PC-3 (cell line): ENCODE measurements around the gene LMTK2.

Experiments used
- EZH2 ChIP-seq: fragments of 300-600 bp; sonication (generic); IDR thresholded peaks from one replicate; pipeline ENCODE4 v1.6.1; 2017; ENCODE audit warnings: antibody characterized with exemption, mild to moderate bottlenecking, low read length; ENCODE audit not compliant: unreplicated experiment
- TF ChIP-seq, protein P1 (sequence below): fragments of 300-600 bp; sonication (generic); conservative IDR thresholded peaks from 2 replicates; pipeline ENCODE4 v1.5.1; 2017; ENCODE audit warnings: antibody characterized with exemption, low read depth, mild to moderate bottlenecking, low read length

DNA sequence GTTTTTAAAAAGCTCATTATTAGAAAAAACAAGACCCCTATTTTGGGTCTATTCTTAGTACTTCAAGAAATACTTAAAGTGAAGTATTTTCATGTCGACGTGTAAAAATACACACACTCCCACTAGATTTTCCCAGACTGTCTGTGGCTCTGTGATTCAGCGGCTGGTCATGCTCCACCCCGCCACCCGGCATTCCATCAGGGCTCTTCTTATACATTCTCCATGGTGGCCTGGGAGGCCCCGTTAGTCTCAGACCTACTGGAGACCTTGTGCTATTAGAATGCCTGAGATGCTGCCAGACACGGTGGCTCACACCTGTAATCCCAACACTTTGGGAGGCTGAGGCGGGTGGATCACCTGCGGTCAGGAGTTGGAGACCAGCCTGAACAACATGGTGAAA is 132.3 kb downstream of the LMTK2 start:
- TF ChIP-seq, protein P1, sequence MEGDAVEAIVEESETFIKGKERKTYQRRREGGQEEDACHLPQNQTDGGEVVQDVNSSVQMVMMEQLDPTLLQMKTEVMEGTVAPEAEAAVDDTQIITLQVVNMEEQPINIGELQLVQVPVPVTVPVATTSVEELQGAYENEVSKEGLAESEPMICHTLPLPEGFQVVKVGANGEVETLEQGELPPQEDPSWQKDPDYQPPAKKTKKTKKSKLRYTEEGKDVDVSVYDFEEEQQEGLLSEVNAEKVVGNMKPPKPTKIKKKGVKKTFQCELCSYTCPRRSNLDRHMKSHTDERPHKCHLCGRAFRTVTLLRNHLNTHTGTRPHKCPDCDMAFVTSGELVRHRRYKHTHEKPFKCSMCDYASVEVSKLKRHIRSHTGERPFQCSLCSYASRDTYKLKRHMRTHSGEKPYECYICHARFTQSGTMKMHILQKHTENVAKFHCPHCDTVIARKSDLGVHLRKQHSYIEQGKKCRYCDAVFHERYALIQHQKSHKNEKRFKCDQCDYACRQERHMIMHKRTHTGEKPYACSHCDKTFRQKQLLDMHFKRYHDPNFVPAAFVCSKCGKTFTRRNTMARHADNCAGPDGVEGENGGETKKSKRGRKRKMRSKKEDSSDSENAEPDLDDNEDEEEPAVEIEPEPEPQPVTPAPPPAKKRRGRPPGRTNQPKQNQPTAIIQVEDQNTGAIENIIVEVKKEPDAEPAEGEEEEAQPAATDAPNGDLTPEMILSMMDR = no peak
- TF ChIP-seq EZH2 = no peak
